HG02981 (cell line): ENCODE results near the gene NDUFS8.
A peak's percentile ranks its signal among the peaks of the same experiment; 100 is the strongest.

ENCODE experiments used
- ATAC-seq: cut with Tn5 transposase; IDR thresholded peaks from one replicate; pipeline ENCODE4 v1.9.1; 2021; ENCODE audit warnings: mild to moderate bottlenecking, moderate library complexity; ENCODE audit not compliant: unreplicated experiment

NDUFS8 gene

GRCh38 chr11:68002938-68003845 lies 27.3 kb upstream of the NDUFS8 start:
- peak; percentile 30 for ATAC-seq

DNA sequence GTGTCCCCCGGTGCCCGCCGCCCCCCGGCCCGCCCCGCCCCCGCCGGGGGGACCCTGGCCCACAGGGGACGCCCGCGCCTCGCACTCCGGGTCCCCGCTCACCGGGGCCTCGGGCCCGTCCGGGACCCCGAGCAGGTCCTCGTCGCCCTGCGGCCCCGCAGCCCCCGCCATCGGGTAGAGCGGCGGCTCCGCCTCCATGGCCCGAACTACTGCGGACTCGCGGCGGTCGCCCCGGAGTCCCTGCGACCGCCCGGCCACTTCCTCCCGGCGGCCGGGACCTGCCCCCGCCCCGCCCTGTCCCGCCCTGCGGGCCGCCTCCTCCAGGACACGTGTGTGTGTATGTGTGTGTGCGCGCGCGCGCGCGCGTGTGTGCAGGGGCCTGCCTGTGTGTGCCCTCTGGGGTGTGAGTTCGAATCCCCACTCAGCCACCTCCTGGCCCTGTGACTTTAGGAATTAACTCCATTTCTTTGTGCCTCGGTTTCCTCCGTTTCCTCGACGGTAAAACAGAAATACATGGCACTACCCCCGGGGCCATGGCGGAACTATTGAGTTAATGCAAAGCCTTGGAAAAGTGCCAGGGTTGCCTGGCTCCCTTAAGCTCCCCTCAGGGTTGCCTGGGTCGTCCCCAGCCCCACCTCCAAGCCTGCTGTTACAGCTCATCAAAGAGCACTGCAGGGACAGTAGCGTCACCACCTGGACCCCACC lies 26.5 kb upstream of the NDUFS8 start, which contains the start of gene UNC93B1:
Gene UNC93B1, minus strand, starts transcription at position 252 of the 705 bp plus-strand sequence. Its CDS starts 54 bp downstream, at position 198.
- peak; percentile 51 for ATAC-seq

- ATAC-seq: no peak
These were observed 25.7 kb upstream of the NDUFS8 start for GRCh38 chr11:68004551-68005335.

DNA sequence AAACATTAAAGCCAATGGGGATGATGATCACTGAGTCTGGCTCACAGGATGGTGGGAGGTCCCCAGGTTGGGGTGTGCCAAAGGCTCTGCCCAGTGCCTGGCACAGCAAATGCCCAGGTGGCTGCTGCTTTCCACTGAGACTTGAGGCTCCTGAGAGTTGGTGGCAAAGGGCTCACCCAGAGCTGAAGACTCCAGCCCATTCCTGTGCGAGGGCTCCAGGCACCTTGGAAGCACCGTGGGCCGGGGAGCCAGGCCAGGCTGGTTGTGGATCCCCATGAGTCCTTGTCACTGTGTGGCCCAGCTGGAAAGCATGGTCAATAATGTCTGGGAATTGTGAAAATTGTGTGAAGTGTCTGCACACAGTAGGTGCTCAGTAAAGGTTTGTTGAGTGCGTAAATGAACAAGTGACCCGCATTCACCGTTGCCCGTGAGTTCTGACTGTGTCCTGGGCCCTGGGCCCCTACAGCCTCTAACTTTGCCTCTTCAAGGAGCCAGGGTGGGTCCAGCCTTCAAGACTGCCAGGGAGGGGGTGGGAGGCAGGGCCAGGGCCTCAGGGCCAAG lies 23.8 kb upstream of the NDUFS8 start:
- no peak for ATAC-seq

GRCh38 chr11:68007498-68008380 lies 22.7 kb upstream of the NDUFS8 start:
- ATAC-seq: no peak

DNA sequence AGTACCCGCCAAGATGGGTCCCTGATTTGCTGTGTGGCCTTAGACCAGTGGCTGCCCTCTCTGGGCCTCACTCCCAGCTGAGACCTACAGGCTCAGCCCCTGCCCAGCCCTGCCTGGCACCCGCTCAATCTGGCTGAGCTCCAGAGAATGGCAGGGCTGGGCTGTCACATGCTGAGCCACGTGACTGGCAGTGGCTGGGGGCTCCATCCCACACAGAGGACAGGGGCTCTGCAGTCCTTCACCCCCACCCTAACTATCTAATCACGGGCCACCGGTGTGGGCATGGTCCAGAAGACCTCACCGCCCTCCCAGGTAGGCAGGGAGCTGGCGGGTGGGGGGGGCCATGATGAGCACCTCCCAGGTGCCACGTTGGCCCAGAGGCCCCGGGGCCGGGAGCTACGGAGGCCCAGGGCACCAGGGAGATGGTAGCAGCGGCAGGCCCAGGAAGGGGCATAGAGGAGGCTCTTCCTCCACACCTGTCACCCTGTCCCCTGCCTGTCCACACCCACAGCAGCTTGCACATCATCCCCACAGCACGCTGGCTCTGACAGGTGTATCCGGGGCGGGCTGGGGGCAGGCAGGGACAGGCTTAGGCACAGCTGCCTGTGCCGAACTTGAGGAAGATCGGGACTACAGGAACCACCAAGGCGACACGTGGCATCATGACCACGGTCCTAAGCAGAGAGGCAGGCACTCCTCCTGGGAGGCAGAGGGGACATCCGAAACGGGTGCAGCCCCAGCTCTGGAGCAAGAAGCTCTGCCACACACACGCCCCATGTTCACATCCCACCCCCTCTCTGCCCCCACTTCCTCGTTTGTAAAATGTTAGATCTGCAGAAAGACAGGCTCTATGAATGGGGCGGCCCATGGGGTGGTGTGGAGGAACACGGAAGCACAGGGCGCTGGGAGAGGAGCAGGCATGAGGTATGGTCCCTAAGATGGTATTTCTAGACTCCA lies 21.8 kb upstream of the NDUFS8 start:
- ATAC-seq: no peak

GRCh38 chr11:68009391-68010089 lies 20.9 kb upstream of the NDUFS8 start:
- ATAC-seq: no peak

GRCh38 chr11:68010090-68011041 lies 20.1 kb upstream of the NDUFS8 start, which contains the start of gene ALDH3B1:
Gene ALDH3B1, plus strand, starts transcription at chr11:68010327. Its CDS starts 4,971 bp downstream, at chr11:68015298.
- ATAC-seq: no peak

- ATAC-seq: no peak
These were observed 19.2 kb upstream of the NDUFS8 start for GRCh38 chr11:68011051-68011943.

DNA sequence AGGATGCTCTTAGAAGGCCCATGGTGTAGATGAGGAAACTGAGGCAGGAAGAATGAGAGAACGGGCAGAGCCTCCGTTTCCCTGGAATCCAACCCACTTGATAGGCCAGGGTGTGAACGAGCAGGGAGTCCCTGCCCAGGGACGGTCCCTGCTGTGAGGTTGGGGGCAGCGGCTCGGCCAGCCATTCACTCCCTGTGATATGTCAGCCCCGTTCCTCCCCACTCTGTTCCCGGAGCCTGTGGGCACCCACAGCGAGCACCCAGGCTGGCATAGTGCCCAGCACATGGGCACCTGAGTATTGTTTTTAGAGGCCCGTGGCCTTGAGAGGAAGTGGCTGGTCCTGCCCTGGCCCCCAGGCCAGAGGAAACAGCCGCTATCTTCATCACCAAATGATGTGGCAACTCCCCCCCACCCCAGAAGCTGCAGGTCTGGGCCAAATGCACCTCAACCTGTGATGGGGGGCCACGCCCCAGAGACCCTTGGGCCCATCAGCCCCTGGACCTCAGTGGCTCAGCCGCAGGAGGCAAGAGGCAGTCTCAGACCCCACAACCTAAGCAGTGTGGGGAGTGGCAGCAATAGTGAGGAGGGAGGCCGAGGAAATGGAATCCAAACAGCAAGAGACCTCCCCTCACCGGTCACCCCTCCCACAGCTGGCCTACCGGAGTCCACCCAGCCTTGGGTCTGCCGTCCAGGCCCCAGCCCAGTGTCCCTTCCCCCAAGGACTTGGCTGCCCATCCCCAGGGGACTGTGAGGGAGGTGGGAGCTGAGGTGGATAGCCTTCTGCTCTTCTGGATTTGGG lies 18.2 kb upstream of the NDUFS8 start:
- no peak for ATAC-seq

DNA sequence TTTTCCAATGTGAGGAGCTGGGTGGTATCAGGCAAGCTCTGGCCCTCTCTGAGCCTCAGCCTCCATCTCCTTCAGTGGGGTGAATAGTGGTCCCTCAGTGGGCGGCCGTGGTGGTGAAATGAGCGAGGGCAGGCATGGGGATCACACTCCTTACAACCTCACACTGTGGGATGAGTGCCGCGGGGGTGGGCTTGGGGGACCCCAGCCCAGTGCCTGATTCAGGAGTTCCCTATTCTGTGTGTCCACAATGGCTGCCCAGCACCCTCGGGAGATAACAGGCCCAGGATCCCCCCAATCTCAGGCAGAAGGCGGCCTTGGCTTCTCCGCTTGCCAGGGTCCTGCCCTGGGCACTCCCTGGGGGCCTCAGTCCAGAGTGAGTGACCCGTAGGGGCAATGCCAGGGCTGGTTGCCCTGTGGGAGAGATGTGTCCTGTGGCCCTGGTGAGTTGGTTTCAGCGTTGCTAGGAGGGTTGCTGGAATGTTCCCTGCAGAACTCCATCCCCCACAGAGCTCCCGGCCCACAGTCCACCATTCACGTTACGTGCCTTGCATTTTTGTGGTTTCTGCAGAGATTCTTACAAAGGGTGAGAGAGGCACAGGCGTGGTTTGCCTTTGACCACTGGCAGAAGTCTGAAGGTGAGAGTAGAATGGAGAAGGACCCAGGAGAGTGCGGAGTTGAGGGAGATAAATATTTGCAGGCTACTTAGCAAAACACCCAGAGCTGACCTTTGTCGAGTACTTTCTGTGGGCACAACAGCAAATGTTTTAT lies 17.5 kb upstream of the NDUFS8 start:
- ATAC-seq: no peak

DNA sequence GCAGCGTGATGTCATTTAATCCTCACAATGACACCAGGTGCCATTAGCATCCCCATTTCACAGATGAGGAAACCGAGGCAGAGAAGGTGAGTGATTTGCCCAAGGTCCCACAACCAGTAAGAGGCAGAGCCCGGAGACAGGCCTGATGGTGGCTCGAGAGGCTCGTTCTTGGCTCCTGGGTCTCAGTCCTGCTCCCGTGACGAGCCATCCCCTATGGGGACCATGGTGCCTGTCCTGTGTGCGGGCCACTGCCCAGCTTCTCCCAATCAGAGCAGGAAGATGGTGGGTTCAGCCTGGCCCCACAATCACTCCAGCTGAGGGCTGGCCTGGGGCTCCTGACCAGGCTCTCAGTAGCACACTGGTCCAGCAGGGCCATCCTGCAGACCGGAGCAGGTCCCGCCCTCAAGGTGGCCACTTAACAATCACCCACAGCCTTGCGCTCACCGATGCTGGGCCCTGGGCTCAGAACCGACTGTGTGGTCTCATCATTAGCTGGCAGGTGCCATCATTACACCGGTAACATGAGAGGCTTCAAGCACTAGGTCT lies 16.8 kb upstream of the NDUFS8 start:
- no peak for ATAC-seq

GRCh38 chr11:68014157-68014946 lies 16.1 kb upstream of the NDUFS8 start:
- no peak for ATAC-seq
